Activated T-cell treated with anti-CD3 and anti-CD28 coated beads, Interleukin-2, amount 50 U/mL, for 48 hours (primary cell): Measurements from ENCODE around the gene AGT.
A peak's percentile ranks its signal among the peaks of the same experiment; 100 is the strongest.

Source experiments
- DNase-seq, 2 experiments: peaks; one replicate each; pipeline ENCODE4 v3.0.0-alpha.2; 2020

AGT gene

DNA sequence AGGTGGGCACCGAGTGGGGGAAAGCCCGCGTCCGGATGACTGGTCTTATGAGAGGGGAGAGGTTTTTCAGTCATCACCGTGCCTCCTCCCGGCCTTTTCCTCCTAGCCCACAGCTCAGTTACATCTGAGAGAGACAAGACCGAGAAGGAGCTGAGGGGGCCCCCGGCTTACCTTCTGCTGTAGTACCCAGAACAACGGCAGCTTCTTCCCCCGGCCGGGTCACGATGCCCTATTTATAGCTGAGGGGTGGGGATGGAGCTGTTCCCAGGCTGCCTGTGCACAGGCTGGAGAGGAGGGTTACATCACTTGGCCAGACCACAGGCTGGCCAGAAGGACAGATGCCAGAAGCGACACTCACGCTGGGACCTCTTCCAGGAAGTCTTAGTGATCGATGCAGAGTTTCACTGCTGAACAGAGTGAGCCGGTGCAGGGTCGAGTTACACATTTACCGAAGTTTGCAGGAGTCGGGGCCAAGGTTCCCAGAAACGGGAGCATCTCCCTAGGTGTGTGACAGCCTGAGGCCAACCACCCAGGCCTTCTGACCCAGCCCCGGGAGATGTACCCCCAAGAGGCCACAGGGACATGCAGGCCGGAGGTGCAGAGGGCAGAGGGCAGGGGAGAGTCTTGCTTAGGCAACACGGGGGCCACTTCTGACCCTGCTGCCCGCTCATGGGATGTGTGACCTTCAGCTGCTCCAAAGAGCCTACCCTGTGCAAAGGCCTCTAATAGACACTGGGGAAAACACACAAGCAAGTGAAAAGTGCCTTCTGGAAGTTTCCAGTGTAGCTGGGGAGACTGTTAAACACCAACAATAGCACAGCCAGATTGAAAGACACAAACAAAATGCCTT is at the start of gene AGT:
Gene AGT (minus strand): TSS at position 208 of the 850 bp plus-strand sequence. CDS start 3,299 bp downstream, outside the sequence.
- DNase-seq: no peak

DNA sequence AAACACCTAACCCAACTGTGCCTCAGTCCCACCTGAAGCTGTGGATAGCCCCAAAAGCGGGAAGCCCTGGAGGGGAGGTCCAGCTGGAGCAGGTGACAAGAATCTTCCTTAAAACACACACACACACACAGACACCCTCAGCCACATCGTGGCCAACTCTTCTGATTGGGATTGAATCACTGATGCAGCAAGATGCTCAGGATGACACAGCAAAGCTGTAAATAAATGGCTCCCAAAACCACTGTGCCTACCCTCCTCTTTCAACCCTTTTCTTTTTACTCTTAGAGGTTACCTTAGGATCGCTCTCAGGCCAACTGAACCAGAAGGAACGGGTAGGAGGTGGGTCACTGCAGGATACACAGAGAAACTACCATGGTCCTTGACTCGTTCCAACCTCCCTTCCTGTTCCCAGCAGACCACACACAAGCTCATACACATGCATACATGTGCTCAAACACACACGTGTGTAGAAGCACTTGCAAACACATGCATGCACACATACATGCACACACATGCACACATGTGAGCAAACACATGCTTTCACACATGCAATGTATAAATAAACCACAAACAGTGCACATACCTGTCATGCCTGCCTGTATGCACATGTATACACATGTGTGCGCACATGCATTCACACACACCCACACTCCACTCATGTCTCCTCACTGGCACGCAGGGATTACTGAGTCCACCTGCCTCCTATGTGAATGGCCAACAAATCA is 47.7 kb upstream of the AGT start:
- no peak for DNase-seq

DNA sequence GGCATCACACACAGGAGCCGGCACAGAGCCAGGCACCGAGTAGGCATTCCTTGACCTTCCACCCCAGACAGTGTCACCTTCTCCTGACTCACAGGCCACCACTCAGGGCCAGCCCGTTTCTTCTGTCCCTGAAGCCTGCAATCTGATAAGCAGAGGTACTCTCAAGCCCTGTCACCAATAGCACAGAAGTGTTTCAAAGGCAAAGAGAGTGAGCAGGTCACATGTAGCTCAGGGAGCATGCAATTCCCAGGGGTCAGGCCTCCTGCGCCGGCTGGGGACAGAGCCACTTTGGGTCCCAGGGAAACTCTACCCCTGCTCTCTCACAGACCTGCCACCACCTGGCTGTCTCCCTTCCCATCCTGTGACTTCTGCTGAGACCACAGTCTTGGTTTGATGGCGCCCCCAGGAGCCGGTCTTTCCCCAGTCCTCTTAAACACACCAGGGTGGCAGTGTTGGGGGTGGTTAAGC is 46.5 kb upstream of the AGT start:
- no peak for DNase-seq

DNA sequence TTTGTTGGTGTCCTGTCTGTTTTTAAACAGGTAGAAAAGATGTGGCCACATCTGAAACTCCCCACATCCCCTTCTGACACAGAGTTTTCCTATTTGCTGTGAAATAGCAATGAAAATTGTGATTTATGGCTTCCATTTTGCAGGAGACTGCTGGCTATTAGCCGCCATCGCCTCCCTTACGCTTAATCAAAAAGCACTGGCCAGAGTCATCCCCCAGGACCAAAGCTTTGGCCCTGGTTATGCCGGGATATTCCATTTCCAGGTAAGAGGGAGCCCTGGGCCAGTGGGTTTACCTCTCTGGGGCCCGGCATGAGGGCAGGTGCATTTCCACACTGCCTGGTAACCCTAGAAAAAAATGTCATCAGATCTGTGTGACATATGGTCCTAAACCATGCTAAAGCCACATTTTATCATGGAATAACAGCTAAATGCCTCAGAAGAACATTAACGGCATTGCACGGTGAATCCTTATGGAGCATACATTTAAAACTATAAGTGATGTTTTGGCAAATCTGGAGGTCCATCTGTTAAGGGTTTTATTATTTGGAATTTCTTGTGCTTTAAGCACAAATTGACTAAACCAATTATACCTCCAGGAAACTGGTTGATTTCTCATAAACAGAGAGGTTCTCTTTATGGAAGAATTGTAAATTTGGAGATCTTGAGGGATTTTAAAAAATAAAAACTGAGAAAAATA is 45.6 kb upstream of the AGT start:
- no peak for DNase-seq

DNA sequence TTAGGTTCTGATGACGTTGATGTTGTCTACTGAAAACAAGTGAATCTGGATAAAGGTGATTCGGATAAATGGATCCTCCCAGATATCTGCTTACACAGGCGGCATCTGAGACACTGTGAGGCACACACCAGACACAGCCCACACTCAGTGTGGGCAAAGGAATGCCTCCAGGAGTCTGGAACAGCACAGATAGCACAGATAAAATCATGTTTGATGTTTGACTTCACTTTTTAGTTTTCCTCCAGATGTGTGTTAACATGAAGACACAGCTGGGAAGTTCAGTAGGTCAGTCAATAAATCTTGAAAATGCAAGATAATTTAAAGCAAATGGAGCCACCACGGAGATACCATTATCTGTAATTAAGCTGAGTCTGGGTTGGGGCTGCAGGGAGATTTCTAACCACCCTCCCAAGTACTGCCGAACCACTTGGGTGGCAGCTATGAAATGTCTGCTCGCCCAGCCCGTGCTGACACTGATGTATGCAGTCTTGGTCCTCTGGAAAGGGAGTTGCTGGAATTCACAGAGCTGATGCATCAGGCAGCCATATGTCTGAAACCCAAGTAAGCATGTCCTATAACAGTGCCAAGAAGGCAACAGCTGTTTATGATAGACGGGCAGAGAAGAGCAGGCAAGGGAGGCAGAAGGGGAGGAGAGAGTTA is 44.9 kb upstream of the AGT start:
- DNase-seq: no peak

DNA sequence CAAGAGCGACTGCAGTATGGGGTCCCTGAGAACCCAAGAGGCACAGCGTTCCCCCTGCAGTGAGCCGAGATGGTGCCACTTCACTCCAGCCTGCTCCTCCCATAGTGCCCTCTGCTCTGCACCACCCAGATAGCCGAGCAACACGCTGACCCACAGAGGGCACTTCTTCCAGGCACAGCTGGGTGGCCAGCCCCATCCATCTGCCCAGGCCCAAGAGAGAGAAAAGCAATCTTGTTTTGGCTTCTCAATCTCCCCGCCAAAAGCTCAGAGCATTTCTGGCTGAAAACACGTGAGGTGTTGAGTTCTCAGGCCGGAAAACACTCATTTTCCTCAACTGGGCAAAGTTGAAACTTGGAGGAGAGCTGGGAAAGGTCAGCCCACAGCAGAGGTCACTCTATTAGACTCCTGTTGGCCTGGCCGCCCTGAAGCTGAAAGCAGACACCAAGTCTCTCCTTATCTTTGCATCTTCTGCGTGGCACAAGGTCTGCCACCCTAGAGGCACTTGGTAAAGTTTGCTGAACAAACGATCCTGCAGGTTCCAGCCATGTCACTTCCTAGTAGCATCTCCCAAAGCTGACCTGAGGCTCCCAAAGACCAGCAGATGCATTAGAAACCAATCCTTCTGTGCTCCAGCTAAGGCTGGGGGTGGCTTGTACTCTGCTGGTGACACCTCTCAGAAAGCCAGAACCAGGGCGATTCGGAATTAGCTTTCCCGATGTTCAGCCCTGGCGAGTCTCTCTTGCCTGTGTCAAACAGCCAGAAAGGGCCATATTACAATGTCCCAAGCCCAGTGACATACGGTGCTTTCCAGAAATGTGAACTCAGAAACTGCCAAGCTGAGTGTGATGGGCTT is 44.2 kb upstream of the AGT start:
- no peak for DNase-seq

DNA sequence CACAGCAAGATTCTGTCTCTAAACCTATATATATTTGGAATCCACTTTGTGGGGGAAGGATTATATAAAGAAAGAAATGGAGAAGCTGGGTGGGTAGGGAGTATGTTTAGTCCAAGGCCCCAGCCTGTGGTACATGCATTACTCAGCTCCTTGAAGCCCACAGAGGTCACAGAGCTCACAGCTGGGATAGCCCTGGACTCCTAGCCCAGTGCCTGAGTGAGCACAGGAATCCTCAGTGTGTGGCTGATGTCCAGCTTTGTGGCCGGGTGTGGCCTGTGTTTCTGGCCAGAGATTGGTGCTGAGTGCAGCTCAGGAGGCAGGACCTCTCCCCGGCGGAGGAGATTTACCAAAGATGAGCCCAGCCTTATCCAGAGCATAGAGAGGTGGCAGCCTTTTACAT is 40.9 kb upstream of the AGT start:
- no peak for DNase-seq

DNA sequence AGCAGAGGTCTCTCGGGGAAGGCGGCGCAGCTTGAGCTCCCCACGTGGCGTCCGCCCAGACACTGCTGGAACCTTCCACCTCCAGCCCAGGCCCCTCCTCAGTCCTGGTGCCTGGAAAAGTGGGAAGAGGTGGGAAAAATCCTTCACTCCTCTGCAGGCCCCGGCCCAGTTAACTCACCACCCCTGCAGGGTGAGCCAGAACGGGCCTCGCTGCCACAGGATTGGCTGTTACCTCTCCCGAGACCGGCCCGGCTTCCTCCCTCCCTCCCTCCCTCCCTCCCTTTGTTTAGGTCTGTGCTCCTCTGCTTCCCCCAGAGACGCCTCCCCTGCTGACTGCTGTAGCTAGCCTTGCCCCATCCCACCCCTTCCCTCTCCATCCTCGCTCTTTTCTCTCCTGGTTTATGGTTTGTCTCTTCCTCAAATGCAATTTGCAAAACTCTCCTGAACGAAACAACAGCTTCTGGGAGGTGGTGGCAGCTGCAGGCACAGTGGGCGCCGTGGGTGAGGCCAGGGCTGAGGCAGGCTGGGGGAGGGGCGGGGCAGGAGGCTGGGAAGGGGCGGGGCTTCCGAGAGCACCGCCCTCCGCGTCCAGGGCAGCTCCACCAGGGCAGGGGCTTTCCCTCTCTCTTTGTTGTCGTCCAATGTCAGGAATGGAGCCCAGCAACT is 39.8 kb upstream of the AGT start:
- peak; percentile 25 to 37 for DNase-seq

DNA sequence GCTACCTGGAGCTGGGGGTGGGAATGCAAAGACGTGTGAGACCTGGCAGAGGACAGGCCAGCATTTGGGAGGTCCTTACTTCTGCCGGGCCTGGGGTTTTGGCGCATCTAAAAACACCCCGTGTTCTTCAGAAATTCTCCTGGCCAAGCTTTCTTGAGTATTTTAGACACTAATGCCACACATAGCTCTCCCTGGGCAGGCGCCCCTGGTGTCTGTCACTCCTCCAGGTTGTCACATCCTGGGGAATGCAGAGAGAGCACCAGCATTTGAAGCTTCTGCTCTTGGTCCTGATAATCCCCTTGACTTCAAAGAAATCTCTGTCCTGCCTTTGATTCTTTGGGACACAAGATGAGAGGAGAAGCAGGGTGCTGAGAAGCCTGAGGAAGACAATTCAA is 39.3 kb upstream of the AGT start:
- DNase-seq: no peak

DNA sequence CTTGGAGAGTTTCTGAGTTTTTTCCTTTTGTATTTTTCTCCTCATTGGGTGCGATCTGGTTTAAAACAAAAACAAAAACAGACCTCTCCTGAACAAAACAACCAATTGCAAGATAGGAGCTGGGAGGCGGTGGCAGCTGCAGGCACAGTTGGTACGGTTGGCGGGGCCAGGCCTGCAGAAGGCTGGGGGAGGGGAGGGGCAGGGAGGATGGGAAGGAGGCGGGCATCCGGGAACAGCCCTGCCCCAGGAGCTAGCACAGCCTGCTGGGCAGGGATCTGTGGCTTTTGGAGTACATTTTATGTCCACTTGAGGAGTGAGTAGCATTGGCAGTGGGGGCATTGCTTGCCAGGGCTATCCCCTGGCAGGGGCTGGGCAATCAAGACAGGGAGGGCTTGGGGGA is 38.5 kb upstream of the AGT start:
- DNase-seq: no peak

DNA sequence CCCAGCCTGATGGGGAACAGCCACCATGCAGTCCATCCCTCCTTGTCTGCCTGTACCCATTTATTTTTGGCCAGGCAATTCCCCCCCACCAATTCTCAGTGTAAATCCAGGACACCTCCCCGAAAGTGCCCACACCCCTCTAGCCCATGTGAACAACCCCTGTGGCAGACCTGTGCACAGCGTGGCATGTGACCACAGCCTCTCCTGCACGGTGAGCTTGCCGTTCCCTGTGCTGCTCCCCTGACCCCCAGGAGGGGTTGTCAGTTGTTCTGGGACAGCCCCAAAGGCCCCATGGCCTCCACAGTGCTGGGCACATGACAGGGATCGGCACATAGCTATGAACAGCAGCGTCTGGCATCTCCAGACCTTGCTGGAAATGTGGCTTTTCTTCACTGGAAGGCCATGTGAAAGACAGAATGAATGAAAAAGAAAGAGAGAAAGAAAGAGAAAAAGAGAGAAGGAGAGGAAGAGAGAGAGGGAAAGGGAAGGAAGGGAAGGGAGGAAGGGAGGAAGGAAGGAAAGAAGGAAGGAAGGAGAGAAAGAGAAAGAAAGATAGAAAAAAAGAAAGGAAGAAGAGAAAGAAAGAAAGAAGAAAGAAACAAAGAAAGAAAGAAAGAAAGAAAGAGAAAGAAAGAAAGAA is 37.2 kb upstream of the AGT start:
- no peak for DNase-seq

DNA sequence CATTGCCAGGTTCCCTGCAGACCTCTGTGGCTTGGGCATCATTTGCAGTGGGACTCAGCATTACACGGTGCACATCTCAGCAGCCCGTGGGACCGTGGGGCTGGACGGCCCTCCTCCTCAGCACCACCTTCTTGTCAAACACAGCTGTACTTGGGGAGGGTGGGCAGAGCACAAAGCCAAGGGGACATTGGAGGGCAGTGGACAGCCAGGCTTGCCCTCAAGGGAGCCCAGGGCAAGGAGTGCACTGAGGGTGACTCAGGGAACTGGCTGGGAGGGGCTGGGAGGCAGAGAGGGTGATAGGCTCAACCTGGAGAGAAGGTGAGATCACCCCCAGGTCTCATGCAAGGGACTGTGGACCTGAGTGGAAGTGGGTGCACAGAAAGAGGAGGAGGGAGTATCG is 36.7 kb upstream of the AGT start:
- no peak for DNase-seq

DNA sequence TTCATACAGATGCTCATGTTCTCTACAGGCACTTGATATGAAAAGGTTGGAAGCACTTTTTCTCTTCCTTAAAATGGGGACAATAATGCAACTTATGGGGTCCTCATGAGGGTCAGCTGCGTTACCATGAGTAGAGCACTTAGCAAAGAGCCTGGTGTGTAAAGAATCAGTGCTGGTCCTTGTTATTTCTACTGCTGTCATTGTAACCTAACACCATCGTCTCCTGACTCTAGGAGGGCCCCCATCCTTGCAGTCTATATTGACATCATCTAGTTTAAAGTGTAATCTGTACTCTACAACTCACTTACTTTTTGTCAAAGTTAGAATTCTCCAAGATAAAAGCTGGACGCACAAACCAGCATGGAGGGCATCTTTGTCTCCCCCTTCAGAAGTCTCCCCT is 35.7 kb upstream of the AGT start:
- DNase-seq: no peak

DNA sequence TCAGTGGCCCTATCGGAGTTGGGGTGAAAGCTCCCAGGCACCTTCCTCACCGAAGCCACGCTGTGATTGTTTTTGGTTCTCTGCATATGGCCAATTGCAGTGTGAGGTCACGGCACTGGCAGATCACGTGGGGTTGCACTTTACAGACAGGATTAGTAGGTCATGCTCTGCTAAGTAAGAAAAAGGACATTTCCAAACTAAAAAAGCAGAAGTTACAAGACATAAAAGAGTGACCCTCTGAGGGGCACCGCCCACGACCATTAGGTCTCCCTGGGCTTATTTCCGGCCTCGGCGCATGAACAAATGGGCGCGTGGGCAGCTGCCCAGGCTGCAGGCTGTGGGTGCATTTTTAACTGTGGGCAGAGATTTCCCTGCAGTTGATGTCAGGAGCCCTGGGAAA is 35.2 kb upstream of the AGT start:
- no peak for DNase-seq

DNA sequence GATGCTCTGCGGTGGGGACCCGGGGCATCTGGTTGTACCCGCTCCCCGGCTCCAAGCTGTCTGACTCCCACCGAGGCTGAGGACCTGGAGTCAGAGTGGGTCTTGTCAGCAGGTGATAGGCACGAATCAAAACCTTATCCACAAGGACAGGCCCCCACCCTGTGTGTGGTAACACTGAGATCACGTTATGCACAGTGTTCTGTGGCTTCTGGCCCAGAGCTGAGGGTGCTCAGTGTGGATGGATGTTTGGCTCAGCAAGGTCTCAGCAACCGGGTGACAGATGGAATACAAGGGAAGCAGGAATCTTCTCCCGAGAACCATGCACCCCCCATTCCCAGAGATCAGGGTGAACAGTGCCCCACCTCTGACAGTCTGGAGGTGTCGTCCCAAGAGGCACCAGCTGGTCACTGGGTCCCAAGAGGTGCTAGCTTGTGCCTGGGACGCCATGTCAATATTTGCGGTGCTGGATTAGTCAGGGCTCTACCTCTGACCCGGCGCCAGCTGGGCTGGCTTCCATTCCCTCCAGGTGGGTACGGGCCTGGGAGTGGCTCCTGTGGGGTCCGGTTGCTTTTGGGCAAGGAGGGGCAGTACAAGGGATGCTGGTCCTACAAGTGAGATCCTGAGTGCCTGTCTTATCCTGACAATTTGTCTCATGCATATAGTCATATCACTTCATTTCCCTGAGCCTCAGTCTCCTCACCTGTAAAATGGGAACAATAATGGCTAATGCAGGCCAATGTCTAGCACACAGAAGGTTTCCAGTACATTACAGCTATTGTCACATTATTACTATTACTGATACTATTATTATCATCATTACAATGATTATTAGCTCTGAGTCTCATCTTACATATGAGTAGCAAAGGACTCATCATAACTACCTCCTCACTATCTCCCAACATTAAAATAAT is 34.2 kb upstream of the AGT start:
- DNase-seq: no peak

DNA sequence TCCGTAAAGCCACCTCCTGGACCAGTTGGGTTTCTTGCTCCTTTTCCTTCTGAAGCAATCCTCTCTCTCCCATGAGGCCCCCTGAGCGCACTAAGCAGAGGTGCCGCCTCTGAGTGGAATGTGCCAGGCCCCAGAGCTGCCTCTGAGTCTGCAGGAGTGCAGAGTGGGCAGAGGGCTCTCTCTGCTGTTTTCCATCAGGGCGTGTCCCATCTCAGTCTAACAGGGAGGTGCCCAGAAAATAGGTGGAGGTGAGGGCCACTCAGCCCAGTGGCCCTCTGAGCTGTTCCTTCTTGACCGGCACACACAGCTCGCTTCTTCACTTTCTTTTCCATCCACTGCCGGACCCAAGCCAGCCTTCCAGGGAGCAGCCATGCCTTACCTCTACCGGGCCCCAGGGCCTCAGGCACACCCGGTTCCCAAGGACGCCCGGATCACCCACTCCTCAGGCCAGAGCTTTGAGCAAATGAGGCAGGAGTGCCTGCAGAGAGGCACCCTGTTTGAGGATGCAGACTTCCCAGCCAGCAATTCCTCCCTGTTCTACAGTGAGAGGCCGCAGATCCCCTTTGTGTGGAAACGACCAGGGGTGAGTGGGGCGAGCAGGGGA is 33.3 kb upstream of the AGT start, which contains the start of gene CAPN9:
Gene CAPN9 (plus strand): TSS at position 262 of the 604 bp plus-strand sequence. CDS start 109 bp downstream, at position 371.
- no peak for DNase-seq

DNA sequence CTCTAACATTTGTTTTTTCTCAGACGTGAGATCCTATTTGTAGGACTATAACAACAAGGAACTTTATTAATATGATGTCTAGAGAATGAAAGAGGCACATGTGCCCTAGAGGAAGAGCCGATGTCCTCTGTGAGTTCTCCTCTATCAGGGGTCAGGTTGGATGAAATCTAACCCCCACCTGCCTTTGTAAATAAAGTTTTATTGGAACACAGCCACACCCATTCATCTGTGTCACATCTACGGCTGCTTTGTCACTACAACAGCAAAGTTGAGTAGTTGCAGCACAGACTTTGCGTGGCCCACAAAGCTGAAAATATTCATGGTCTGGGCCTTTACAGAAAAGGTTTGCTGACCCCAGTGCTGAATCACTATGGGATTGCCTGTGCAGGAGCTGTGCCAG is 32.7 kb upstream of the AGT start:
- DNase-seq: no peak

DNA sequence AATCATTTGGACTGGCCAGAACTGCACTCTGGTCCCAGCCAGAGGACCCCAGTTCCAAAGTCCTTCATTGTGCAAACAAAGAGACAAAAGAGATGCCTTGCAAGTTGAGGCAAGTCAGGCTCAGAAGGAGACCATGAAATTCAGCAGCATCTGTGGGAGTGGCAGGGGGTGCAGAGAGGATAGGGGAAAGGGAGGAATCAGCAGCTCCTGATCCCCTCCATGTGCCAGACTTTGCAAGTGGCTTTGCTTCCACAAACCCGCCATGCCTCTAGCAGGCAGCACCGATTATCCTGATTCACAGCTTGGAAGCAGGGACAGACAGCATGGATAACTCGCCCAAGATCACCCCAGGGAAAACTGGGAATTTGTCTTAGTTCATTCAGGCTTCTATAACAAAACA is 31.1 kb upstream of the AGT start:
- no peak for DNase-seq

DNA sequence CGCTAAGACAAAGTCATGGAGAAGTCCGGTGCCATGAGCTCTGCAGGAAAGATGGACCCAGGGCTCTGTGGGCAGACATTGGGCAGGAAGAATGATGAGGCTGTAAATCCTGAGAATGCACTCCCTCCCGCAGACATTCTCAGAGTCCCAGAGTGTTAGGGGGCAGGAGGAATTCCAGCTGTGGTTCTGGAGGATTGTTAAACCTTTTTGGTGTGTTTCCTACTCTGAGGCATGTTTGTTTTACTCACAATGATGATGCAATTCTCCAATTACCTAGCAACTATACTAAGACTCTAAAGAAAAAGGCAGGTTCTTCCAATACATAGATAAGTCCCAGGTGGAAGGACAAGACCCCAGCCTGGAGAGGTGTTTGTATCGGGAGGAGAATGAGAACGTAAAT is 30.5 kb upstream of the AGT start:
- DNase-seq: no peak
